ENCODE measurements around the gene HOXA6.
A peak's percentile ranks its signal among the peaks of the same experiment; 100 is the strongest.

HOXA6 gene

DNA sequence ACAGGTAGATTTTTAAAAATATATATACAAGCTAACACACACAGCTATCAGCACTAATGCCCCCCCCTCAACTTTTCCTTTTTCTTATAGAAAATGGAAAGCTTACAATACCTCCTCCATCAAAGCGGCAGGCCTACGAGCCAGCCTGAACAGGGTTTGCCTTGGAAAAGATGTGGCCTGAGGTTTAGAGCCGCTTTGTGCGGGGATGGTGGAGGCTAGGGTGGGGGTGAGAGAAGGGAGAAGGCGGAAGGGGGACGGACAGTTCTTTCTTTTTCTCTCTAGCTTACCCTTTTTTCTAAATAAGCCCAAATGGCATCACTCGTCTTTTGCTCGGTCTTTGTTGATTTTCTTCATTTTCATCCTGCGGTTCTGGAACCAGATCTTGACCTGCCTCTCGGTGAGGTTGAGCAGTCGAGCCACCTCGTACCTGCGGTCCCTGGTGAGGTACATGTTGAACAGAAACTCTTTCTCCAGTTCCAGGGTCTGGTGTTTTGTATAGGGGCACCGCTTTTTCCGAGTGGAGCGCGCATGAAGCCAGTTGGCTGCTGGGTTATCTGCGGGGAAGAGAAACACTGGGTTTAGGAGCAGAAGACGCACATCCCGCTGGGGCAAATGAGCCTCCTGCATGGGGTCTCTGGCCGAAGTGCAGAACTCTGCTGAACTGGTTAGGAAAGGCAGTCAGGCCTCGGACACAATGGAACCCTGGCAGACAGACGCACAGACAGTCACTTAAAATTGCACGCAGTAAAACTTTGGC is 15.9 kb upstream of the HOXA6 start:
- no peak for DNase-seq (ENCODE audit: low spot score)
- CTCF ChIA-PET, result interaction anchor here (0.7 to 1.3 kb wide), 4 partner anchors 8 to 614 kb away, joined by 3 to 6 read pairs (median 6); partner anchors contain the start of gene HOXA10
- POLR2A ChIA-PET (ENCODE audit: low non-redundant PET), result no interaction called here
- no peak for TF ChIP-seq CTCF (conservative IDR thresholded peaks at IDR 0.05; ENCODE audit: low read depth)
- H3K27ac ChIP-seq, result peak overlapping the region; percentile 96

DNA sequence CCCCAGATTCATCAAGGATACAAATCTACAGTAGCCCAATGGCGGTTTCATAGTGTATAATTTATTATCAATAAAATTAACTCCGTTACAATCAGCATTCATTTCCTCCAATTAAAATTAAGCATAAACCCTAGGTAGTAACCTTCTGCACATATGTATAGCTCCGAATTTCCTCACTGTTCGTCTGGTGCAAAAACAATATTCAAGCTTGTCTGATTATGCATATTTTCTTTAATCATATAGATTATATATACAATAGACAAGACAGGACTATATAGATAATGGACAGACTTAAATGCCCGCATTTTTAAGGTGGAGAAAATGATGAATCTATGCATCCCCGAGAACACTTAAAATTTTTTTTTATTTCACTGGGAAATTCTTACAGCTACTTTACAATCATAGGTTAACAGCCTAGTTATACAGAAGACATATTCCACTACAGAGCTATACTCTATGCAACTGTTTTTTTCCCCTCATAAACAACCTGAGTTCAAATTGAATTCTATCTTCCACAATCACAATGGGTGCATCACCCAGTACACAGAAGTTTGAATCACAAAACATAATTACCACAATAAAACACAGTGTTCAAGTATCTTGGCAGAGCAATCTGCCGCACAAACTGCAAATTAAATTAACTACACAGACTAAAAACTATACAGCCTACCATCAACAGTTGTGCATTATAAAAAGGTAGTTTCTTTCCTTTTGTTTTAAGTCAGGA is 15.2 kb upstream of the HOXA6 start:
- peak overlapping the region; percentile 96 for H3K27ac ChIP-seq
- DNase-seq (ENCODE audit: low spot score), result no peak
- ChIA-PET CTCF (interaction anchor here (0.7 to 2.5 kb wide), 7 partner anchors 9 to 794 kb away, joined by 3 to 45 read pairs (median 6); partner anchors contain the start of genes HOXA3 and HOXA5), POLR2A (ENCODE audit: low non-redundant PET) (interaction anchor here (0.8 kb wide), 1 partner anchor 14 kb away, joined by 4 read pairs; no protein-coding TSS in a partner anchor)
- TF ChIP-seq CTCF (conservative IDR thresholded peaks at IDR 0.05; ENCODE audit: low read depth), result no peak

DNA sequence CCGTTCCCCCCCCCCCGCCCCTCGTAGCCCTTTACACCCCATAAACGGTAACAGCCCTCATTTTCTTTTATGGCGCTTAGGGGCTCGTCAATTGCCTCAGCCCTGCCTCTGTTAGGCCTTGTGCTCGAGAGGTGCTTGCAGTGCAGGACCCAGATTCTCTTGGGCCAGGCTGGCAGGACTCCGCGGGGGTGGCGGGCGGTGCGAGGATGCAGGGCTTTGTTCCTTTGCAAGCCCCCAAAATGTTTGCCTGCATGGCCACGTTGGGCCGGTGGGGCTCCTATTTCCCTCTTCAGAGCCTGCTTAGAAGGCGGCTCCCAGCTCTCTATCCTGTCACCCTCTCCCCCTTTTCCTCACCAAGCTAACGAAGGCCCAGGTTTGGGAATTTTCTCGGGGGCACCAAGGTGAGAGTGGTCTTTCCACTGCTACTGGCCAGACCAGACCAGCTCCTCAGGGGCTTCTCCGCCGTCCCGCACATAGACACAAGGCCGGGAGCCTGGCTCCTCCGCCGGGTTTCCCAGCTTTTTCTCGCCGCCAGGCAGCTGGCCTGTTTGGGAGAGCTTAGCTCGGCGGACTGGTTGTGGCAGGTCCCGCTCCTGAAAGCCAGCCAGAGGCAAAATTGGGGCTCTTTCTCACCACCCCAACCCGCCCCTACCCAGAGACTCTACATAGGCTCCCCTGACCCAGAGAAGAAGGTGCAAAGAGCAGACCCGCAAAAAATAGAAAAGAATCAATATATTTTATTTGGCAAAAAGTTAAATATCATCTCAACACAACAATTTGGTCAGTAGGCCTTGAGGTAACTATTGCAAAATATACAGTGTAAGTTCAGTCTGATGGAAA is 14.4 kb upstream of the HOXA6 start:
- POLR2A ChIA-PET (ENCODE audit: low non-redundant PET), result interaction anchor here (0.8 kb wide), 1 partner anchor 13 kb away, joined by 4 read pairs; no protein-coding TSS in a partner anchor

GRCh38 chr7:27161214-27161720 is 13.7 kb upstream of the HOXA6 start:
- no peak for DNase-seq (ENCODE audit: low spot score)
- TF ChIP-seq CTCF (conservative IDR thresholded peaks at IDR 0.05; ENCODE audit: low read depth), result peak; percentile 53
- CTCF ChIA-PET, result interaction anchor here (0.9 to 2.5 kb wide), 17 partner anchors 10 to 963 kb away, joined by 3 to 45 read pairs (median 5); partner anchors contain the start of genes HOXA10, HOXA11, HOXA3 and HOXA5
- POLR2A ChIA-PET (ENCODE audit: low non-redundant PET), result interaction anchor here (0.6 to 0.7 kb wide), 3 partner anchors 28 to 47 kb away, joined by 3 read pairs; no protein-coding TSS in a partner anchor
- H3K27ac ChIP-seq, result peak overlapping the region; percentile 94

More for the DNA sequence above, 14.4 kb upstream of the HOXA6 start:
- H3K27ac ChIP-seq, result peak overlapping the region; percentile 94
- CTCF ChIA-PET, result interaction anchor here (0.7 to 2.5 kb wide), 9 partner anchors 11 to 963 kb away, joined by 3 to 45 read pairs (median 5); partner anchors contain the start of genes HOXA11, HOXA3 and HOXA5
- no peak for DNase-seq (ENCODE audit: low spot score)
- no peak for TF ChIP-seq CTCF (conservative IDR thresholded peaks at IDR 0.05; ENCODE audit: low read depth)

DNA sequence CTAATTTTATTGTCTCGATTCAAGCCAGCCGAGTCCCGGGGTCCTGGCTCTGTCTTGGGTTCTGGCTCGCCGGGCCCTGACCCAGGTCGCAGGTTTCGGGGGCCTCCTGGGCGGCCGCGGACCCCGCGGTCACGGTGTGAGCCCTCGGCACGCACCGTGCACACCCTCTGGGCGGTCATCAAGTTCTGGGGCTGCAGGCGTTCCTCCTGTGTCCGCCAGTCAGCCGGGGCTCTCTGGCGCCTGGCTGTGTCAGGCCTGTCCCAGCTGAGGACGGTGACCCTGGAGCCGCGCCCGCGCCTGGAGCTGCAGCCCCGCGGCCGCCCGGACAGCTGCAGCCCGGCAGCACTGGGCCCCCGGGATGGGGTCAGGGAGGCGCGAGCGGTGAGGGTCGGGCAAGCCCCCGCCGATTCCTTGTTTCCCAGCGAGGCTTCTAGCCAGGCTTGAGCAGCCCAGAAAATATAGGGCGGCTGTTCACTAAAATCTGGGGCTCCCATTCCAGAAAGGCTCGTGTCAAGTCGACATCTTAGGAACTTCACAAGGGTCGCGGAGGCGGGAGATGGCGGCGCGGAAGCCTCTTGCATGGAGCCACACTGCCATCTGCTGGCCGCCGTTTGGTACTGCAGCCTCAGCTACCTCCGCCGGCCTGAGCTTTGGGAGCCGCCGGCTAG is 13.1 kb upstream of the HOXA6 start:
- CTCF ChIA-PET, result interaction anchor here (0.6 to 2.5 kb wide), 19 partner anchors 10 to 962 kb away, joined by 3 to 45 read pairs (median 5); partner anchors contain the start of genes HOXA10, HOXA11, HOXA3 and HOXA5
- peak; percentile 99 for TF ChIP-seq CTCF (conservative IDR thresholded peaks at IDR 0.05; ENCODE audit: low read depth)
- peak overlapping the region; percentile 94 for H3K27ac ChIP-seq
- POLR2A ChIA-PET (ENCODE audit: low non-redundant PET), result interaction anchor here (0.6 to 0.7 kb wide), 3 partner anchors 27 to 46 kb away, joined by 3 read pairs; no protein-coding TSS in a partner anchor
- no peak for DNase-seq (ENCODE audit: low spot score)

All from RWPE1 (cell line).